ENCODE measurements around the gene UST.
"Not testable (repeated sequence)": the region's sequence is repeated elsewhere in the genome, so short reads cannot be mapped to it uniquely, and the experiment has no call there.

UST gene

GRCh38 chr6:149008741-149009140 lies 261.9 kb downstream of the UST start:
- DNase-seq (ENCODE audit: low spot score) = no peak

GRCh38 chr6:149012040-149012545 lies 265.3 kb downstream of the UST start:
- DNase-seq (ENCODE audit: low spot score) = no peak

DNA sequence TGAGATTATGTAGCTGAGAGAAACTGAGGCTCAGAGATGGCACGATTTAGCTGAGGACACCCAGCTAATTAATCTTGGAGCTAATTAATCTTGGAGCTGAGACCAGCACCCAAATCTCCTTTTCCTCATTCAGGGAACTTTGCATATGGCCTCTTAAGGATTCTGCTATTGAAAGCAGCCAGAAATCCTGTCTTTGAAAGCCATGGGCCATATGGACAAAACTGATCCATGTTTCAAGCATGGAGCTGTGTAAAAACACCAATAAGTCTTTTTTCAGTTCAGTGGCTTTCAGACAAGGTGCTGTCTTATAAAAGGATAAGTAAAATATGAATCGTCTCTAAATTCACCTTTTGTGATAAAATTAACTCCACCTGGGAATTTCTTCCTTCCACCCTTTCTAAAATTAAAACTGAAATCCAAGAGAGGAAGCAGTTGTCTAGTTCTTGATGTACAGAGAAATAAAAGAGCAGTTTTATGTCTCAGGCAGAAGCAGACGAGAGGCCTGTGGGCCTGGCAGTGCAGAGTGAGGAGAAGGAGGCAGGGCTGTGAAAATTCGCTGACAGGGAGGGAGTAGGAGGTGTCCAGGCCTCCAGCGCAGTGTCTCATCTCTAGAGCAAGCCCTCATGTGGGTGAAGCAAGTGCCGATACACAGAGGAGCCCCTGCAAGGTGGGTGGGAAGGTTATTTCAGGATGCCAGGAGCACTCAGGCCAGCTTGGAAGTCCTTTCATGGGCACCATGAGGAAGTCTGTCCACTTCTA lies 266.9 kb downstream of the UST start:
- DNase-seq (ENCODE audit: low spot score) = no peak

DNA sequence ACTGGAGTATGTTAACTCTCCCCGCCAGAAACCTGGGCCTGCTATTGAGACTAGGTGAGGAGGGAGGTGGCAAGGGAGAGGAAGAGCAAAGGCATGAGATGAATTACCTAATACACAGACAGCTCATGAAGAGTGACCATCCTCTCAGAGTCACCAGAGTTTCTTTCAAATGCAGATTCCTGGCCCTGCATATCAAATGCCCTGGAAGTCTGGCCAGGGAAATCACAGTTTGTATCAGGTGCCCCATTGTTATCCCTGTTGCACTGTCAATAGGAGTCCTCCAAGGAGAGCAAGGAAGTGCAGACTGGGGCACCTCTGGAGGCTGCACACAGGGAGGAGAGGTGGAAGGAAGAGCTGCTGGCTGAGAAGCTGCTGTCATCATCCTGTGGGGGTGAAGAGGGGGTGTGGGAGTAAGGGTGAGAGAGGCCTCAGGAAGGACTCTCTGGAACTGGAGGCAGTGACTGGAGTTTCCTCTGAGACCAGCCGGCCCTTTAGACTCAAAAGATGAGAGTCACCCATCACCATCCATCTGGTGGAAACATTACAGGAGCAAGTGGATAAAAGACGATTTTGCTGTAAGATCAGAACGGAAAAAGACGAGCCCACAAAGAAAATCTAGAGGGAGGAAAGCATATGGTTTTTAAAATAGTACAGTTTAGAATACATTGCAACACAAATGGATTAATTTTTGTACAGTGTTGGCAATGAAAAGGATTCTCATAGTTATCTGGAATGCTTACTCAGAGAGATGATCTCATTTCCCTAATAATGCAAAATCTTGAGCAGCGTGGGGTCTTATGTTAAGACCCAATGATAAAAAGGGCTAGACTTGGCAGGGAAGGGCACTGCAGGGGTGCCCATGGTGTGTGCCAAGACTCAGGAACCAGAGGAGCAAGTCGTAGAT lies 268.1 kb downstream of the UST start:
- DNase-seq (ENCODE audit: low spot score) = no peak

DNA sequence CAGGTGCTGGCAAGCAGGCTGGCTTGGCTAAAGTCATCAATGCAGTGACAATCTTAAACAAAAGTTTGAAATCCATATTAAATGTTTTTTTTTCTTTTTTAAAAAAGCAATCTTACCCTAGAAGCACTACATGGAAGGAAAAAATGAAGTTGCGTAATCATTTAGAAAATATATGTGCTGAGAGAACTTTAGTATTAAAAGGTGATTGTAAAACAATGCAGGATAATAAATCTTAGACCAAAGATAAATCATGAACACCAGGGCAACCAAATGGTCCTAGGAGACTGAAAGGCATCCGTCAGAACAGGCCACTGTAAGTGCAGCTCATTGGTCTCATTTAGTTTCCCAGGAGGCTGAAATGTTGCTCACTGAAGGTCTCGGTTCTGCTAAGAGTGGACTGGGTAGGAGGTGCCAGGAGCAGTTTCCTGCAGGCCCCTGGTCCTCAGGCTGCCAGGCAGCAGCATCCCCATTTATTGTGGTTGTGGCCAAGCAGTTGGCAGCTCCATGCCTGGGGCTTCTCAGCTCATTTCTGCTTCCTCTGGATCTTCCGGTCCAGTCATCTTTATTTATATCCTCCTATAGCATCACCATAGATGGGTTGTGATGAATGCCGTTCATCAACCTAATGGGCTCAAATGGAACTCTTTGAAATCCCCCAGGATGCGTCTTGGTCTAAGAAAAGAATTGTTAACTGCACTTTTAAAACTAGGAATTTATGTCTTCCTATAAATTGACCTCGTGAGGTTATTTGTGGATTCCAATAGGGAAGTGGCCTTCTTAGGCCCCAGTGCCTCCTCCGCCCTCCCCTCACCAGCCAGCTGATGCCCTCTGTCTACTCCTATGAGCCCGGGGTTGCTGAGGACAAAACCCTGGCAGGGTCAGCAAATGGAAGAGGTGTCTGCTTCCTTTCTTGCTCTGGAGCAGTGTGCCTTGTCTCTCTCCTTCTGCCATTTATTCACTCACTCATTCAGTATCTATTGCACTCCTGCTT lies 269.0 kb downstream of the UST start:
- DNase-seq (ENCODE audit: low spot score) = no peak

GRCh38 chr6:149016716-149017115 lies 269.9 kb downstream of the UST start:
- no peak for DNase-seq (ENCODE audit: low spot score)

DNA sequence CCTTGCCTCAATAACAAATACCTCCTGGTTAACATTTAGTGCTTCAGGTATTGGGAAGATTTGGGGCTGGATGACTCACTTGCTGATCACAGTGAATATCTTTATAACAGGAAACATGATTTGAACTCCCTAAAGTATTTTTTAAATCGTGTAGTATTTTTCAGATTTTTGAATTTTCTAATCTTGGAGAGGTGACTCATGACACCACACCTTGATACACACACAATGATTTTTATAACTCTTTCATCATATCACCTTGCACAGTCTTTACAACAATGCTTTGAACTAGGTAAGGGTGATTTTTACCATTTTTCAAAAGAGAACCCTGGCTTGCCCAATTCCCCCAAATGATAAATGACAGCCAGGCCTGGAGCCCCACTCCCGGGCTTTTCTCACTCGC lies 273.5 kb downstream of the UST start:
- no peak for DNase-seq (ENCODE audit: low spot score)

- DNase-seq (ENCODE audit: low spot score) = no peak
Measured at GRCh38 chr6:149024361-149024760, 277.5 kb downstream of the UST start.

DNA sequence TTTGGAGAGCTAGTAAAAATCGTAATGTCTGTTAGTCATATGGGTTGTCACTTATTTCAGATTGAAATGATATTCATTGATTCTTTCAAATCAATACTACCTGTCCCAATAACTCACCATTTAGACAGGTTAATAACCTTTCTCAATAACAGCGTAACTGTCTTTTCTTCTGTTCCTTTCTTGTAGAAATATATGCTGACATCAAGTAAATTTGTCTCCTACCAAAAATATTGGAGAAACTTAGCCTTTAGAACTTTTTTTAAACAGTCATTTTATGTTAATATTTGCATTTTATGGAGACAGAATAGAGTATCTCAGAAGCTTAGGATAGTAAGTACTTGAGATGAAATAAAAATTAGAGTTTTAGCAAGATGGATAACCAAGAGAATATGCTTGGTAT lies 278.2 kb downstream of the UST start:
- no peak for DNase-seq (ENCODE audit: low spot score)

DNA sequence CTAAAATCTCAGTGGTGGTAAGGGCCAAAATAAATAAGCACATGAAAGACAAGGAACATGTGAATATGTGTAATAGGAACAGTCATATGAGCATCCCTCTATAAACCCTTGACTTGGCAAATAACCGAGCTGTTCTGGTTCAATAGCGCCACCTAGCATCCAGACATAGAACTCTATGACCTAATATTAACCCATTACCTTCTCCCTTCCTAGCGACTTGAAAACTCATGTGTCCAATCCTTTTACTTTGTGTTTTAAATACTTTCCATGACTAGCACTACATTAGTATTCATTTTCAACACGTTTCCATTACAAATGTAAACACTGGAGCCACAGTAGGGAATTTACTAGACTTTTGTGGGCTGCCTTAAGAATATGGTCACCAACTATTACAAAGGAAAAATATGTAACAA lies 279.7 kb downstream of the UST start:
- no peak for DNase-seq (ENCODE audit: low spot score)

- DNase-seq (ENCODE audit: low spot score) = no peak
Measured at GRCh38 chr6:149027484-149027883, 280.7 kb downstream of the UST start.

DNA sequence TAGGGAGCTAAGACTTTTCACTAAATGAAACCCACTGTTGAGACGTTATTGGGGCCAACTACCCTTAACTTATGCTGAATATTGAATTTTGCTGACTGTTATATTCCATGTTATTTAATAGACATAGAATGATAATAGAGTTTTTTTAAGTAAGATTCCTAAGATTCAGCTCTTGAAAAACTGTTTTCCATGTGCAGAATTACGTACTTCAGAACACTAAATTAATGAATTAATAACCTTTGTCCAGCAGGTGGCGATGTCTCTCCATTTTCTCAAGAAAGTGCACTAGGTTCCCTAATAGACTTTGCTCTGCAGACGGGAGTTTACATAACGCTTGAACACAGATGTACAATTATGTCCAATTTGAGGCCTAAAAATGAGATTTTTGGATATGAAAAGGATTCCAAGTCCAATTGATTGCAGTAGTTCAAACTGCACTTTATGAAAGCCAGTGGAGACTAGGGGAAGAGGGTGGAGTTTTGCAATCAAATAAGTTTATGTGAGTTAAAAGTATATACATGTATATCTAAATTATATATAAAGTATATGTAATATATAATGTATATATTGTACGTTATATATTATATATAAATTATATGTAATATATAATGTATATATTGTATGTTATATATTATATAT lies 282.1 kb downstream of the UST start:
- DNase-seq (ENCODE audit: low spot score) = no peak

- no peak for DNase-seq (ENCODE audit: low spot score)
Measured at GRCh38 chr6:149031201-149031858, 284.5 kb downstream of the UST start.

DNA sequence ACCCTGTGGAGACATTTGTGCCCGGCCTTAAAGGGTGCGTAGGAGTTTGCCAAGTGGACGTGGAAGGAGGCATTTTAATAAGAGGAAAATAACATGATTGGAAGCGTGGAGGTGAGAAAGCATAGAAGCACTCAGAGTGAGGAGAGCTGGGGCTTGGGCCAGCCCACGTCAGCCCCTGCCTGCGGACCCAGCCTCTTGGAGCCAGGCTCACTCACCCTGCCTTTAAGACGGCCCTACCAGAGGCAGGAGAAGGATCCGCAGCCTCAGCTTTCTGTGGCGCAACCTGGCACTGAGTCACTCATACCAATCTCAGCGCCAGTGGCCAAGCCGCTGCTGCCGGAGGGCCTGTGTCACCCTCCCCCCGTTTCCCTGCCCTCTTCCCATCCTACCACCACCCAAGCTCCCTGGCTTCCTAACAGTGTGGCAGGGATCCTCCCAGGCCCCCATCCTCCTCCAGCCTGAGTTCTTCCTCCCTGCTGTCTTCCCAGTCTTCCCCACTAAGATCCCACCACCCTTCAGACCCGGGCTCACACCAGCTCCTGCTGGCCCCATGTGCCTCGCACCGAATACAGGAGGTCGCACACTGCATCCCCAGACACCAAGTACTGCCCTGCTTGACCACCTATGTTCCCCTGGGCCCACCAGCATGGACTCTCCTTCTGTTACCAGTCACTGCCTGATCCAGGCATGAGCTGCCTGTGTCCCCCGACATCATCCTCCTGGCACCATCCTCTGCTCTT lies 285.2 kb downstream of the UST start:
- DNase-seq (ENCODE audit: low spot score) = no peak

GRCh38 chr6:149032599-149033405 lies 286.0 kb downstream of the UST start:
- no peak for DNase-seq (ENCODE audit: low spot score)

DNA sequence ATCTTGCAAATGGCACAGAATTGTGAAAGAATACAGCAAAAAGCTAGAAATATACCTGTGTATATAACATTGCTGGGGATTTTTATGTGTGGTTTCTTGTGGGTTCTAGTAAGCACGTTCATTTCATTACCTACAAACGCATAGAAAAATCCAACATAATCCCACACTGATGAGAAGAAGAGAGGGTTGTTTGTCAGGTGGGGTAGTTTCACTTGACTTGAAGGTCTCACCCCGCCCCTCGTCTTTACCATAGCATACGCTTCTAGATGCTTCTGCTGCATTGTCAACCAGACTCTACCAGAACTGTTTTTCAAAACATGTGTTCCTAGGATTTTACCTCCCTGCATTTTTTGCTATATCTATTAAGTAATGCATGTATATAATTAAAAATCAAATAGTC lies 286.6 kb downstream of the UST start:
- no peak for DNase-seq (ENCODE audit: low spot score)

GRCh38 chr6:149035766-149036165 lies 288.9 kb downstream of the UST start:
- no peak for DNase-seq (ENCODE audit: low spot score)

GRCh38 chr6:149037051-149037671 lies 290.3 kb downstream of the UST start:
- no peak for DNase-seq (ENCODE audit: low spot score)

- DNase-seq (ENCODE audit: low spot score) = not testable (repeated sequence)
Measured at GRCh38 chr6:149039025-149039424, 292.2 kb downstream of the UST start.

Data from HuH-7.5 (cell line).